Common myeloid progenitor, CD34-positive (primary cell): Measurements from ENCODE around the gene MAP2K2. TPM values are rescaled to one million over a fixed set of nuclear protein-coding genes. Genes with fewer than 3 reads are reported as not detected.
"Not testable (repeated sequence)": the region's sequence is repeated elsewhere in the genome, so short reads cannot be mapped to it uniquely, and the experiment has no call there.

ENCODE experiments used
- CTCF ChIA-PET: fragments of 350-600 bp; sonication (Branson Sonifier 250); formaldehyde crosslinking; loops from one replicate; lab custom pipeline; 2021; ENCODE audit warnings: antibody characterized with exemption; lab: Charles Lee
- POLR2A ChIA-PET: fragments of 350-600 bp; sonication (Branson Sonifier 250); formaldehyde crosslinking; loops from one replicate; lab custom pipeline; 2021; ENCODE audit warnings: antibody characterized with exemption; lab: Charles Lee
- DNase-seq, 3 donors: peaks; one replicate each; pipeline versions ENCODE4 v3.0.0 to v3.0.0-alpha.2; 2013
- H3K27ac ChIP-seq, 2 experiments: 1 replicate in 1 of 2; 2 replicates in 1 of 2; pipeline ENCODE4 v1.7.0; 2013; ENCODE audit warnings: inconsistent platforms in 2 of 2, low read length in 2 of 2, mild to moderate bottlenecking in 2 of 2, low read depth in 1 of 2, moderate library complexity in 1 of 2; ENCODE audit not compliant: severe bottlenecking in 2 of 2, insufficient read depth in 1 of 2, poor library complexity in 1 of 2
- H3K27me3 ChIP-seq, 5 experiments: replicated peaks in 2 of 5; 1 replicate in 3 of 5; 2 replicates in 2 of 5; pipeline versions ENCODE4 v1.6.1 to v1.7.0; 2013; ENCODE audit warnings: low read length in 4 of 5, mild to moderate bottlenecking in 2 of 5, moderate library complexity in 2 of 5, inconsistent platforms in 1 of 5; ENCODE audit not compliant: insufficient read depth in 5 of 5, control insufficient read depth in 4 of 5
- H3K36me3 ChIP-seq, 4 experiments: 1 replicate in 2 of 4; 2 replicates in 2 of 4; pipeline versions ENCODE4 v1.6.1 to v1.7.0; 2013; ENCODE audit warnings: low read length in 3 of 4, control low read depth in 1 of 4, mild to moderate bottlenecking in 1 of 4; ENCODE audit not compliant: control insufficient read depth in 4 of 4, insufficient read depth in 4 of 4
- H3K4me1 ChIP-seq, 4 experiments: 1 replicate in 3 of 4; 2 replicates in 1 of 4; pipeline versions ENCODE4 v1.6.1 to v1.7.1; 2013; ENCODE audit warnings: low read length in 3 of 4, mild to moderate bottlenecking in 3 of 4, control low read depth in 1 of 4, inconsistent platforms in 1 of 4, moderate library complexity in 1 of 4; ENCODE audit not compliant: control insufficient read depth in 4 of 4, insufficient read depth in 4 of 4; ENCODE audit errors: control extremely low read depth in 1 of 4
- H3K4me3 ChIP-seq, 7 experiments: 1 replicate in 4 of 7; 2 replicates in 3 of 7; pipeline versions ENCODE4 v1.5.1 to v1.7.0; 2013; ENCODE audit warnings: mild to moderate bottlenecking in 7 of 7, low read length in 6 of 7, moderate library complexity in 6 of 7, inconsistent platforms in 2 of 7, low read depth in 2 of 7, control low read depth in 1 of 7; ENCODE audit not compliant: insufficient read depth in 4 of 7, control insufficient read depth in 1 of 7; ENCODE audit errors: extremely low read depth in 1 of 7
- H3K9me3 ChIP-seq, 5 experiments: 1 replicate in 4 of 5; 2 replicates in 1 of 5; pipeline versions ENCODE4 v1.6.1 to v1.7.1; 2013; ENCODE audit warnings: low read length in 4 of 5, mild to moderate bottlenecking in 2 of 5, inconsistent platforms in 1 of 5, low read depth in 1 of 5, moderate library complexity in 1 of 5; ENCODE audit not compliant: control insufficient read depth in 4 of 5, insufficient read depth in 2 of 5; ENCODE audit errors: control extremely low read depth in 1 of 5
- WGBS: methylation state at CpG from one replicate; pipeline ENCODE4 v1.1.5; 2013; ENCODE audit not compliant: insufficient coverage; 5-methylcytosine and 5-hydroxymethylcytosine counted together
- polyA plus RNA-seq: library from polyadenylated mRNA; unstranded; fragments of 120-200 nt; gene quantifications from one replicate; pipeline ENCODE4 v1.2.1, GENCODE V29; 2013

Gene MAP2K2
- polyA plus RNA-seq, result 84.1 TPM

GRCh38 chr19:4123615-4124568 is at the start of gene MAP2K2:
MAP2K2 (minus strand) TSS chr19:4124122; CDS start chr19:4123875, 247 bp downstream.
- WGBS, result 0% methylated on average over 69 of the region's 102 CpGs
- H3K9me3 ChIP-seq, result no peaks in the 10 kb centered on the region
- DNase-seq, result peak; percentile 91 to 95 (median 93)
- CTCF ChIA-PET, result no interaction called here
- H3K4me1 ChIP-seq, result peaks cover 2 to 18% (median 16%) of the 10 kb centered on the region in 4 experiments
- H3K4me3 ChIP-seq, result peak within 1 kb of the TSS; percentile 56 to 85 (median 76)
- H3K27ac ChIP-seq, result peak within 1 kb of the TSS; percentile 37 to 87
- POLR2A ChIA-PET, result interaction anchor here (0.7 kb wide), 1 partner anchor 15 kb away, joined by 5 read pairs; no protein-coding TSS in a partner anchor
- H3K36me3 ChIP-seq, result peaks cover 5 to 15% (median 9%) of the 10 kb centered on the region in 4 experiments
- H3K27me3 ChIP-seq, result no peaks in the 10 kb centered on the region

- peaks cover 0 to 15% (median 10%) of the 10 kb centered on the region in 4 experiments for H3K36me3 ChIP-seq
- peak; percentile 54 to 81 (median 75) for DNase-seq
- no peak overlapping the region for H3K4me3 ChIP-seq
- 10% methylated on average over 39 of the region's 45 CpGs for WGBS
- no peaks in the 10 kb centered on the region for H3K9me3 ChIP-seq
- CTCF ChIA-PET, result no interaction called here
- H3K27ac ChIP-seq, result no peak overlapping the region
- peaks cover 0 to 6% (median 2%) of the 10 kb centered on the region in 4 experiments for H3K4me1 ChIP-seq
- peaks cover 0 to 27% (median 9%) of the 10 kb centered on the region in 5 experiments for H3K27me3 ChIP-seq
- POLR2A ChIA-PET, result no interaction called here
These were observed 49.0 kb upstream of the MAP2K2 start for GRCh38 chr19:4172861-4173473.

GRCh38 chr19:4171676-4172075 is 47.8 kb upstream of the MAP2K2 start:
- ChIA-PET CTCF (no interaction called here), POLR2A (no interaction called here)
- no peak for DNase-seq
- Histone ChIP-seq H3K4me1 (peaks cover 0 to 6% (median 2%) of the 10 kb centered on the region in 4 experiments), H3K36me3 (peaks cover 0 to 11% (median 8%) of the 10 kb centered on the region in 4 experiments), H3K4me3 (no peak overlapping the region), H3K27me3 (peaks cover 0 to 27% (median 9%) of the 10 kb centered on the region in 5 experiments), H3K27ac (no peak overlapping the region), H3K9me3 (no peaks in the 10 kb centered on the region)
- 66% methylated on average over 19 of the region's 22 CpGs for WGBS

- Histone ChIP-seq H3K36me3 (no peaks in the 10 kb centered on the region), H3K27ac (no peak overlapping the region), H3K4me1 (no peaks in the 10 kb centered on the region), H3K9me3 (no peaks in the 10 kb centered on the region), H3K27me3 (peaks cover 0 to 2% (median 0%) of the 10 kb centered on the region in 5 experiments), H3K4me3 (no peak overlapping the region)
- no peak for DNase-seq
- 71% methylated on average over 9 of the region's 11 CpGs for WGBS
- ChIA-PET POLR2A (no interaction called here), CTCF (no interaction called here)
These were observed 40.3 kb upstream of the MAP2K2 start for GRCh38 chr19:4164262-4164661.

GRCh38 chr19:4161415-4162077 is 37.6 kb upstream of the MAP2K2 start:
- Histone ChIP-seq H3K4me1 (no peaks in the 10 kb centered on the region), H3K9me3 (no peaks in the 10 kb centered on the region), H3K4me3 (no peak overlapping the region), H3K36me3 (no peaks in the 10 kb centered on the region), H3K27me3 (peaks cover 0 to 2% (median 0%) of the 10 kb centered on the region in 5 experiments), H3K27ac (no peak overlapping the region)
- DNase-seq, result no peak
- ChIA-PET CTCF (interaction anchor here (1.0 to 1.2 kb wide), 2 partner anchors 21 to 44 kb away, joined by 3 read pairs; no protein-coding TSS in a partner anchor), POLR2A (no interaction called here)
- 81% methylated on average over 6 of the region's 7 CpGs for WGBS

- WGBS, result 91% methylated on average over 8 of the region's 8 CpGs
- H3K9me3 ChIP-seq, DNase-seq, H3K4me3 ChIP-seq, H3K27ac ChIP-seq, H3K36me3 ChIP-seq, H3K27me3 ChIP-seq, POLR2A ChIA-PET, H3K4me1 ChIP-seq: not testable (repeated sequence)
- CTCF ChIA-PET, result interaction anchor here (0.8 to 1.3 kb wide), 4 partner anchors 10 to 195 kb away, joined by 3 read pairs; no protein-coding TSS in a partner anchor
These were observed 34.0 kb upstream of the MAP2K2 start for GRCh38 chr19:4157971-4158370.
